ENCODE measurements around the gene SOS1.

- TF ChIP-seq GATA2 (CRISPR knock-in tag; IDR thresholded peaks at IDR 0.05) (no peak), CTCF (IDR thresholded peaks at IDR 0.05) (no peak), TEAD4 (IDR thresholded peaks at IDR 0.05; ENCODE audit: borderline replicate concordance, insufficient read depth) (no peak), NRF1 (IDR thresholded peaks at IDR 0.05; ENCODE audit: low read depth, low read length) (no peak), RAD21 (IDR thresholded peaks at IDR 0.05; ENCODE audit: low read length) (no peak), GABPA (IDR thresholded peaks at IDR 0.05; ENCODE audit: low read depth) (no peak), YY1 (IDR thresholded peaks at IDR 0.05; ENCODE audit: low read depth) (no peak), POLR2AphosphoS5 (IDR thresholded peaks at IDR 0.05; ENCODE audit: low read depth, low read length) (no peak), JUND (IDR thresholded peaks at IDR 0.05) (no peak), RFX5 (IDR thresholded peaks at IDR 0.05; ENCODE audit: low read length) (no peak), SIN3A (IDR thresholded peaks at IDR 0.05; ENCODE audit: borderline replicate concordance, low read depth, low read length) (no peak)
- TF ChIP-seq, protein P1, sequence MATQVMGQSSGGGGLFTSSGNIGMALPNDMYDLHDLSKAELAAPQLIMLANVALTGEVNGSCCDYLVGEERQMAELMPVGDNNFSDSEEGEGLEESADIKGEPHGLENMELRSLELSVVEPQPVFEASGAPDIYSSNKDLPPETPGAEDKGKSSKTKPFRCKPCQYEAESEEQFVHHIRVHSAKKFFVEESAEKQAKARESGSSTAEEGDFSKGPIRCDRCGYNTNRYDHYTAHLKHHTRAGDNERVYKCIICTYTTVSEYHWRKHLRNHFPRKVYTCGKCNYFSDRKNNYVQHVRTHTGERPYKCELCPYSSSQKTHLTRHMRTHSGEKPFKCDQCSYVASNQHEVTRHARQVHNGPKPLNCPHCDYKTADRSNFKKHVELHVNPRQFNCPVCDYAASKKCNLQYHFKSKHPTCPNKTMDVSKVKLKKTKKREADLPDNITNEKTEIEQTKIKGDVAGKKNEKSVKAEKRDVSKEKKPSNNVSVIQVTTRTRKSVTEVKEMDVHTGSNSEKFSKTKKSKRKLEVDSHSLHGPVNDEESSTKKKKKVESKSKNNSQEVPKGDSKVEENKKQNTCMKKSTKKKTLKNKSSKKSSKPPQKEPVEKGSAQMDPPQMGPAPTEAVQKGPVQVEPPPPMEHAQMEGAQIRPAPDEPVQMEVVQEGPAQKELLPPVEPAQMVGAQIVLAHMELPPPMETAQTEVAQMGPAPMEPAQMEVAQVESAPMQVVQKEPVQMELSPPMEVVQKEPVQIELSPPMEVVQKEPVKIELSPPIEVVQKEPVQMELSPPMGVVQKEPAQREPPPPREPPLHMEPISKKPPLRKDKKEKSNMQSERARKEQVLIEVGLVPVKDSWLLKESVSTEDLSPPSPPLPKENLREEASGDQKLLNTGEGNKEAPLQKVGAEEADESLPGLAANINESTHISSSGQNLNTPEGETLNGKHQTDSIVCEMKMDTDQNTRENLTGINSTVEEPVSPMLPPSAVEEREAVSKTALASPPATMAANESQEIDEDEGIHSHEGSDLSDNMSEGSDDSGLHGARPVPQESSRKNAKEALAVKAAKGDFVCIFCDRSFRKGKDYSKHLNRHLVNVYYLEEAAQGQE (IDR thresholded peaks at IDR 0.05; ENCODE audit: low read depth, low read length) = no peak
These were observed 138.4 kb downstream of the SOS1 start for GRCh38 chr2:38982498-38982897.
